Cerebellar nuclear complex (tissue), 1 donor: ENCODE measurements around the gene NCOA4.
"Not testable (repeated sequence)": the region's sequence is repeated elsewhere in the genome, so short reads cannot be mapped to it uniquely, and the experiment has no call there.

Source experiments
- DNase-seq, 2 experiments: peaks; one replicate each; lab custom pipeline; 2025; lab: John Stamatoyannopoulos, UW

NCOA4 gene

GRCh38 chr10:46030091-46030937 lies at the start of gene NCOA4:
Gene NCOA4, minus strand, starts transcription at chr10:46030623. Its CDS starts 13,943 bp downstream, at chr10:46016680.
- peak; percentile 77 to 90 for DNase-seq

- no peak for DNase-seq
Measured at GRCh38 chr10:46079831-46080585, 49.6 kb upstream of the NCOA4 start.

- no peak for DNase-seq
Measured at GRCh38 chr10:46077731-46078413, 47.4 kb upstream of the NCOA4 start.

GRCh38 chr10:46077141-46077554 lies 46.7 kb upstream of the NCOA4 start:
- DNase-seq: no peak

- DNase-seq: no peak
Measured at GRCh38 chr10:46075869-46076268, 45.4 kb upstream of the NCOA4 start.

GRCh38 chr10:46074196-46074946 lies 43.9 kb upstream of the NCOA4 start:
- DNase-seq: no peak

GRCh38 chr10:46073564-46073963 lies 43.1 kb upstream of the NCOA4 start:
- DNase-seq: no peak

GRCh38 chr10:46070749-46071148 lies 40.3 kb upstream of the NCOA4 start:
- no peak for DNase-seq

GRCh38 chr10:46069771-46070463 lies 39.5 kb upstream of the NCOA4 start:
- no peak for DNase-seq

GRCh38 chr10:46068905-46069304 lies 38.5 kb upstream of the NCOA4 start:
- no peak for DNase-seq

GRCh38 chr10:46068117-46068516 lies 37.7 kb upstream of the NCOA4 start:
- DNase-seq: no peak

- no peak for DNase-seq
Measured at GRCh38 chr10:46064269-46064817, 33.9 kb upstream of the NCOA4 start.

- no peak for DNase-seq
Measured at GRCh38 chr10:46062723-46063428, 32.5 kb upstream of the NCOA4 start.

- DNase-seq: no peak
Measured at GRCh38 chr10:46060706-46061105, 30.3 kb upstream of the NCOA4 start.

- DNase-seq: not testable (repeated sequence)
Measured at GRCh38 chr10:46057927-46058326, 27.5 kb upstream of the NCOA4 start.

GRCh38 chr10:46057038-46057437 lies 26.6 kb upstream of the NCOA4 start:
- no peak for DNase-seq

GRCh38 chr10:46055771-46056170 lies 25.3 kb upstream of the NCOA4 start:
- no peak for DNase-seq

GRCh38 chr10:46053534-46054434 lies 23.4 kb upstream of the NCOA4 start:
- DNase-seq: no peak

- DNase-seq: no peak
Measured at GRCh38 chr10:46052791-46053375, 22.5 kb upstream of the NCOA4 start.
